ENCODE results near the gene DSN1.
A peak's percentile ranks its signal among the peaks of the same experiment; 100 is the strongest.

DSN1 gene

GRCh38 chr20:36728986-36729385 is 44.6 kb downstream of the DSN1 start:
- TF ChIP-seq RAD21 (IDR thresholded peaks at IDR 0.05; ENCODE audit: low read depth) (peak; percentile 43), MAX (IDR thresholded peaks at IDR 0.05) (no peak), EP300 (IDR thresholded peaks at IDR 0.05; ENCODE audit: borderline replicate concordance) (no peak), ZBTB7A (IDR thresholded peaks at IDR 0.05; ENCODE audit: low read depth) (no peak)

DNA sequence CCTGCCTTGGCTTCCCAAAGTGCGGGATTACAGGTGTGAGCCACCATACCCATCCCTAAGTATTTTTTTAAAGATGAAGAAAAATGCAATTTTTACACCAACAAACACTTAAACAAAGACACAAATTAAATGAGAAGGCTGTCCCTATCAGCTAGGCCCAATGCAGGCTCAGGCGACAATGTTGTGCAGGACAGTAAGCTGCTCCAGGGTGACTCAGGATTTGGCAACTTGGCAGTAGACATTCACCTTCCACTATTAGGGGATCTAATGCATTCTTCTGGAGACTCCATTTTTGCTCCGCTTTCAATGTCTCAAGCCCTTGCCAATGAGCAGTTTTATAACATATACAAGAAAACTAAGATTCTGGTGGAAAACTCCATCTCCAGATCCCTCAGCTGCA is 47.4 kb downstream of the DSN1 start:
- no peak for TF ChIP-seq EGR1 (IDR thresholded peaks at IDR 0.05)
- TF ChIP-seq RAD21 (IDR thresholded peaks at IDR 0.05; ENCODE audit: low read depth) = no peak
- no peak for TF ChIP-seq TAF1 (IDR thresholded peaks at IDR 0.05; ENCODE audit: low read depth)
- no peak for TF ChIP-seq ZBTB7A (IDR thresholded peaks at IDR 0.05; ENCODE audit: low read depth)
- no peak for TF ChIP-seq EP300 (IDR thresholded peaks at IDR 0.05; ENCODE audit: borderline replicate concordance)
- no peak for TF ChIP-seq FOXM1 (IDR thresholded peaks at IDR 0.05; ENCODE audit: borderline replicate concordance, low read depth)
- TF ChIP-seq TEAD4 (IDR thresholded peaks at IDR 0.05) = no peak
- TF ChIP-seq REST (IDR thresholded peaks at IDR 0.05; ENCODE audit: low read depth) = no peak
- no peak for TF ChIP-seq CEBPB (IDR thresholded peaks at IDR 0.05)

DNA sequence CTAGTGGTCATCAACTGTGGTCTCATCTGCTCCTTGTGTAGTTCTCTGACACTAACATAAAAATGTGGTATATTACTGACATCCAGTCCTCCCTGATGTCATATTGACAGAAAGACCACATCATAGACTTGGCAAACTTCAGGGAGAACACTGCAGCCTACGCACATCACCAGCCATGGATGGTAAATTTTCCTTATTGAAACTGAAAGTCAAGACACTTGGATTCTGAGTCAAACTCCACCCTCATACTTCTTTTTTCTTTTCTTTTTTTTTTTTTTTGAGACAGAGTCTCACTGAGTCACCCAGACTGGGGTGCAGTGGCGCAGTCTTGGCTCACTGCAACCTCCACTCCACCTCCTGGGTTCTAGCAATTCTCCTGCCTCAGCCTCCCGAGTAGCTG is 53.1 kb downstream of the DSN1 start:
- no peak for TF ChIP-seq MAX (IDR thresholded peaks at IDR 0.05)
- TF ChIP-seq YY1 (IDR thresholded peaks at IDR 0.05; ENCODE audit: low read depth) = no peak
- TF ChIP-seq NFIC (IDR thresholded peaks at IDR 0.05) = no peak
- TF ChIP-seq CEBPB (IDR thresholded peaks at IDR 0.05) = no peak
- TF ChIP-seq FOXM1 (IDR thresholded peaks at IDR 0.05; ENCODE audit: borderline replicate concordance, low read depth) = no peak
- no peak for TF ChIP-seq RAD21 (IDR thresholded peaks at IDR 0.05; ENCODE audit: low read depth)
- no peak for TF ChIP-seq USF1 (IDR thresholded peaks at IDR 0.05)
- TF ChIP-seq EGR1 (IDR thresholded peaks at IDR 0.05) = no peak
- no peak for TF ChIP-seq TEAD4 (IDR thresholded peaks at IDR 0.05)
- no peak for TF ChIP-seq REST (IDR thresholded peaks at IDR 0.05; ENCODE audit: low read depth)
- TF ChIP-seq EP300 (IDR thresholded peaks at IDR 0.05; ENCODE audit: borderline replicate concordance) = no peak
- TF ChIP-seq ZBTB7A (IDR thresholded peaks at IDR 0.05; ENCODE audit: low read depth) = no peak
- no peak for TF ChIP-seq TCF12 (IDR thresholded peaks at IDR 0.05; ENCODE audit: low read depth)
- no peak for TF ChIP-seq CREB1 (IDR thresholded peaks at IDR 0.05; ENCODE audit: low read depth)
- TF ChIP-seq TAF1 (IDR thresholded peaks at IDR 0.05; ENCODE audit: low read depth) = no peak

- TF ChIP-seq RAD21 (IDR thresholded peaks at IDR 0.05; ENCODE audit: low read depth) (peak; percentile 52), FOXM1 (IDR thresholded peaks at IDR 0.05; ENCODE audit: borderline replicate concordance, low read depth) (no peak)
Measured at GRCh38 chr20:36717657-36718056, 55.9 kb downstream of the DSN1 start.

GRCh38 chr20:36717021-36717420 is 56.5 kb downstream of the DSN1 start:
- no peak for TF ChIP-seq TAF1 (IDR thresholded peaks at IDR 0.05; ENCODE audit: low read depth)

DNA sequence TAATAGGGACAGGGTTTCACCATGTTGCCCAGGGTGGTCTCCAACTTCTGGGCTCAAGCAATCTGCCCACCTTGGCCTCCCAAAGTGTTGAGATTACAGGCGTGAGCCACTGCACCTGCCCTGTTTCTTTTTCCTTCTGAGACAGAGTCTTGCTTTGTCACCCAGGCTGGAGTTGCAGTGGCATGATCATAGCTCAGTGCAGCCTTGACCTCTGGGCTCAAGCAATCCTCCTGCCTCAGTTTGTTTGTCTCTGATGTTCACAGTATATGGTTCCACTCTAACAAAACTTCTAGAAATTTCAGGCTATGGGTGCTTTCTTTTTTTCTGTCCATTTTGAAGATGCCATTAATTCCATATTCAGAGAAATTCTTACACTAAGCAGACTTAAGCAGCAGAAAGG is 60.8 kb downstream of the DSN1 start:
- TF ChIP-seq RAD21 (IDR thresholded peaks at IDR 0.05; ENCODE audit: low read depth) = no peak
- no peak for TF ChIP-seq CREB1 (IDR thresholded peaks at IDR 0.05; ENCODE audit: low read depth)
- no peak for TF ChIP-seq NFIC (IDR thresholded peaks at IDR 0.05)
- no peak for TF ChIP-seq EP300 (IDR thresholded peaks at IDR 0.05; ENCODE audit: borderline replicate concordance)
- no peak for TF ChIP-seq EGR1 (IDR thresholded peaks at IDR 0.05)
- no peak for TF ChIP-seq CEBPB (IDR thresholded peaks at IDR 0.05)
- TF ChIP-seq ZBTB7A (IDR thresholded peaks at IDR 0.05; ENCODE audit: low read depth) = no peak
- TF ChIP-seq FOXM1 (IDR thresholded peaks at IDR 0.05; ENCODE audit: borderline replicate concordance, low read depth) = no peak
- TF ChIP-seq TEAD4 (IDR thresholded peaks at IDR 0.05) = no peak
- TF ChIP-seq USF1 (IDR thresholded peaks at IDR 0.05) = no peak
- TF ChIP-seq TCF12 (IDR thresholded peaks at IDR 0.05; ENCODE audit: low read depth) = no peak
- no peak for TF ChIP-seq TAF1 (IDR thresholded peaks at IDR 0.05; ENCODE audit: low read depth)

DNA sequence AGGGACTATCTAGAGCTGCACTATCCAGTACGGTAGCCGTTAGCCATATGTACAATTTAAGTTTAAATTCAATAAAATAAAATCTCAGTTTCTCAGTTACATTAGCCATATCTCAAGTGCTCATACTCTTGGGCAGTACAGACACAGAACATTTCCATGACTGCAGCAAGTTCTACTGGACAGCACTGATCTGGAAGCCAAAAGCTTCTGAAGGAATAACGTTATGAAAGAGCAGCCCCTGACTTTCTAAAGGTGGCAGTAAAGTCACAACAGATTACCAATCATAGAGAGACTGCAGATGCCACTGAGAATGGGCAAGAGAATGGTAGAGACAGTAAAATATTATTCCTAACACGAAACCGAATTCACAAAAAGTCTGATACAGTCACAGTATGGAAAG is 64.4 kb downstream of the DSN1 start:
- no peak for TF ChIP-seq NFIC (IDR thresholded peaks at IDR 0.05)
- TF ChIP-seq TEAD4 (IDR thresholded peaks at IDR 0.05) = no peak
- no peak for TF ChIP-seq REST (IDR thresholded peaks at IDR 0.05; ENCODE audit: low read depth)
- TF ChIP-seq ZBTB7A (IDR thresholded peaks at IDR 0.05; ENCODE audit: low read depth) = no peak
- TF ChIP-seq TCF12 (IDR thresholded peaks at IDR 0.05; ENCODE audit: low read depth) = no peak
- TF ChIP-seq CREB1 (IDR thresholded peaks at IDR 0.05; ENCODE audit: low read depth) = no peak
- no peak for TF ChIP-seq MAX (IDR thresholded peaks at IDR 0.05)
- TF ChIP-seq FOXM1 (IDR thresholded peaks at IDR 0.05; ENCODE audit: borderline replicate concordance, low read depth) = no peak
- no peak for TF ChIP-seq USF1 (IDR thresholded peaks at IDR 0.05)
- no peak for TF ChIP-seq TAF1 (IDR thresholded peaks at IDR 0.05; ENCODE audit: low read depth)
- TF ChIP-seq RAD21 (IDR thresholded peaks at IDR 0.05; ENCODE audit: low read depth) = no peak
- no peak for TF ChIP-seq EGR1 (IDR thresholded peaks at IDR 0.05)
- no peak for TF ChIP-seq YY1 (IDR thresholded peaks at IDR 0.05; ENCODE audit: low read depth)
